Effector CD4-positive, alpha-beta T cell (primary cell): ENCODE measurements around the gene FAM89B.

Experiments
- DNase-seq: peaks from one replicate; pipeline ENCODE4 v3.0.0-alpha.2; 2020

FAM89B gene

GRCh38 chr11:65558002-65558929 is 14.1 kb upstream of the FAM89B start, which contains the start of gene LTBP3:
Gene LTBP3 (minus strand): TSS chr11:65558359. CDS start chr11:65557959, 400 bp downstream.
- DNase-seq = no peak

GRCh38 chr11:65558930-65559509 is 13.3 kb upstream of the FAM89B start:
- no peak for DNase-seq

GRCh38 chr11:65559535-65559934 is 12.8 kb upstream of the FAM89B start:
- DNase-seq = no peak

- DNase-seq = no peak
These were observed 12.3 kb upstream of the FAM89B start for GRCh38 chr11:65559951-65560537.

- DNase-seq = no peak
These were observed 11.6 kb upstream of the FAM89B start for GRCh38 chr11:65560555-65561418.

GRCh38 chr11:65562020-65562419 is 10.3 kb upstream of the FAM89B start:
- DNase-seq = no peak

GRCh38 chr11:65562788-65563187 is 9.6 kb upstream of the FAM89B start:
- no peak for DNase-seq

- no peak for DNase-seq
These were observed 8.7 kb upstream of the FAM89B start for GRCh38 chr11:65563601-65564000.

- peak; percentile 14 for DNase-seq
These were observed 7.3 kb upstream of the FAM89B start for GRCh38 chr11:65564879-65565559.

- peak; percentile 42 for DNase-seq
These were observed 6.5 kb upstream of the FAM89B start for GRCh38 chr11:65565624-65566453.

GRCh38 chr11:65569164-65569972 is 3.0 kb upstream of the FAM89B start:
- DNase-seq = no peak

- peak; percentile 99 for DNase-seq
These were observed 2.1 kb upstream of the FAM89B start, which contains the start of gene ZNRD2 for GRCh38 chr11:65569973-65570918. Gene ZNRD2 (plus strand): TSS chr11:65570477. CDS start chr11:65570492, 15 bp downstream.

GRCh38 chr11:65571420-65571819 is 918 bp upstream of the FAM89B start:
- no peak for DNase-seq

GRCh38 chr11:65571940-65572339 is 398 bp upstream of the FAM89B start:
- DNase-seq = no peak

GRCh38 chr11:65573391-65574079 is 1.2 kb downstream of the FAM89B start:
- no peak for DNase-seq

- DNase-seq = peak; percentile 79
These were observed 1.9 kb downstream of the FAM89B start for GRCh38 chr11:65574109-65574810.

- no peak for DNase-seq
These were observed 2.7 kb downstream of the FAM89B start for GRCh38 chr11:65574811-65575567.
